ENCODE results near the gene GRM4. TPM values are rescaled to one million over a fixed set of nuclear protein-coding genes. Genes with fewer than 3 reads are reported as not detected.
"Not testable (repeated sequence)": the region's sequence is repeated elsewhere in the genome, so short reads cannot be mapped to it uniquely, and the experiment has no call there.

The GRM4 gene
- total RNA-seq: not detected
- long read RNA-seq: 0 reads

- ATAC-seq (no peak), DNase-seq (no peak)
- intact Hi-C loops (cut with DNase I): no loop called here
Observed at GRCh38 chr6:34146021-34146782, at the start of gene GRM4. Gene GRM4, minus strand, starts transcription at chr6:34146087. Its CDS starts 12,591 bp downstream, at chr6:34133496.

GRCh38 chr6:34194772-34195171, 48.9 kb upstream of the GRM4 start:
- DNase-seq (no peak), ATAC-seq (no peak)
- intact Hi-C loops (cut with DNase I): loop anchor here (5.0 to 10.0 kb wide), 2 partner anchors 223 to 410 kb away; no protein-coding TSS in a partner anchor

GRCh38 chr6:34190504-34191122, 44.7 kb upstream of the GRM4 start:
- DNase-seq (no peak), ATAC-seq (no peak)
- intact Hi-C loops (cut with DNase I): loop anchor here in 1 of 2 donors (10.0 kb wide), 1 partner anchor 414 kb away; no protein-coding TSS in a partner anchor

- intact Hi-C loops (cut with DNase I): loop anchor here in 1 of 2 donors (10.0 kb wide), 1 partner anchor 415 kb away; no protein-coding TSS in a partner anchor
- ATAC-seq (no peak), DNase-seq (no peak)
Observed at GRCh38 chr6:34189806-34190503, 44.1 kb upstream of the GRM4 start.

DNA sequence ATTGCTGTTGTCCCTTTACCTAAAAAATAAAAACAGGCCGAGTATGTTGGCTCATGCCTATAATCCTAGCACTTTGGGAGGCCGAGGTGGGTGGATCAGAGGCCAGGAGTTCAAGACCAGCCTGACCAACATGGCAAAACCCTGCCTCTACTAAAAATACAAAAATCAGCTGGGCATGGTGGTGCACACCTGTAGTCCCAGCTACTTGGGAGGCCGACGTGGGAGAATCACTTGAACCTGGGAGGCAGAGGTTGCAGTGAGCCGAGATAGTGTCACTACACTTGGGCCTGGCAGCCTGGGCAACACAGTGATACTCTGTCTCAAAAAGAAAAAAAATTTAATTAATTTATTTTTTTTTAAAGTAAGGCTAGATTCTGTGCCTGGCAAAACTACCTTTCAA, 38.8 kb upstream of the GRM4 start:
- intact Hi-C loops (cut with DNase I); DNase-seq; ATAC-seq: not testable (repeated sequence)

DNA sequence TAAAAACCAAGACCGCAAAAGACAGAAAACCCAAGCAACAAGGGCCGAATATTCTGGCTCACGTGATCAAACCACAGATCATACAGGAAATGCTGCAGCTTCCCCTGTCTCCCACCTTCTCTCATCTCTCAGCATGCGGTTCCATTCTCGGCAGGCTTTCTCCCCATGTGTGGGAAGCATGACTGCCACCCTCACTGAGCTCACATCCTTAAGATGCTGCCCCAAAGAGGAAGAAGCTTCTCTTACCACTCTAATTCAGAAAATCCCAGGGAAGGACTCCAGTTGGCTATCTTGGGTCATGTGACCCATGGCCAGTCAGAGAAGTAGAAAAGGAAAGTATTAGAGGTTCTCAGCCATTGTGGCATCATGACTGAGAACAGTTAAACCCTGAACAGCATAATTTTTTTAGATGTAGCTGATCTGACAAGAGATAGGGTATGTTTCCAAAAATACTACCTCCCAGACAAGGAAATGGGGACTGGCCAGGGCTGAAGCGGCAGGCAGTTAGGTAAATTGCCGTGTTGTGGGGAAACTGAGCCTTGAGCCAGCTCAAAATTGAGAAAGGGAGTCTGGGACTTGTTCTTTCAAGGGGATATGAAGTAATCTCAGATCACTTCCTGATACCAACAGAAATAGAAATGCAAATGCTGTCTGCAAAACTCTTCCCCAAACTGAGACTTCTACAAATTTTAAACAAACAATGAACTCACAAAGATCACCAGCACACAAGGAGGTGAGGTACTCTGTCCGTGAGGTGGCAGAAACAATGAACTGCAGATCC, 37.1 kb upstream of the GRM4 start:
- intact Hi-C loops (cut with DNase I): no loop called here
- DNase-seq: no peak
- ATAC-seq: peak; percentile 65 to 68

- ATAC-seq (no peak), DNase-seq (no peak)
- intact Hi-C loops (cut with DNase I): no loop called here
Observed at GRCh38 chr6:34181908-34182307, 36.0 kb upstream of the GRM4 start.

- no peak for ATAC-seq
- intact Hi-C loops (cut with DNase I): no loop called here
- no peak for DNase-seq
Observed at GRCh38 chr6:34179106-34179720, 33.3 kb upstream of the GRM4 start.

GRCh38 chr6:34178357-34179105, 32.6 kb upstream of the GRM4 start:
- no peak for ATAC-seq
- no peak for DNase-seq
- intact Hi-C loops (cut with DNase I): no loop called here

GRCh38 chr6:34177181-34177591, 31.3 kb upstream of the GRM4 start:
- no peak for ATAC-seq
- intact Hi-C loops (cut with DNase I): no loop called here

DNA sequence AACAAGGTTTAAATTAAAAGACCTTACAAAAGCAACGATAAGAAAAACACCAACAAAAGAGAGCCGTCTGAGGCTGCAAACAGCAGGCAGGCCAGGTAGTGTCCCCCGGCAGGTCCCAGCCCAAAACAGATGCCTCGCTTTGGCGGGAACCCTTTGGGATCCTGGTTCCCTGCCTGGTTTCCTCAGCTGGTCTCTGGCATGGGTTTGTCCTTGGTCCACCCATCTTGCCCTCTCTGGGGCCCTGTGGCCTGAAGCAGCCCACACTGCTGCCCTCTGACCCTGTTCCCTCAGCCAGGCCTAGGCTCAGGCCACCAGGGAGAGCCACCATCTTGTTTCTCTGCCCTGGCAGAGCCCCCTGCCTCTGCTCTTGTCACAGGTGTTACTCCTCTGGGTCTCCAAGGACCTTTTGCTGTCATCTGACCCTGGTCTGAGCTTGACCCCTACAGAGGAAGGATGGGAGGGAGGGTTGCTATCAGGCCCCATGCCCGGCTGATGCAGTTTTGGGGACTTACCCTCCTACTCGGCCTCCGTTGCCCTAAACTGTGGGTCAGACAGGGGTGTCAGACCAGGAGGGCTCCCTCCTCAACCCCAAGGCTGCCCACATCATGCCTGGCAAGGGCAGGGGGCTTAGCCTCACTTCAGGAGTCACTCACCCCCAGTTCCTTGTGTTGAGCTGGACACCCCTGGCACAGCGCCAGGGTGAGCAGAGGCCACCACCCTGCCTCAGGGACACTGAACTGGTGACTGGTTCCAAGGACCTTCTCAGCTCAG, 30.6 kb upstream of the GRM4 start:
- DNase-seq (no peak), ATAC-seq (no peak)
- intact Hi-C loops (cut with DNase I): no loop called here

More at GRCh38 chr6:34177181-34177591, 31.3 kb upstream of the GRM4 start:
- no peak for DNase-seq

GRCh38 chr6:34174846-34175399, 29.0 kb upstream of the GRM4 start:
- DNase-seq: no peak
- no peak for ATAC-seq
- intact Hi-C loops (cut with DNase I): no loop called here

DNA sequence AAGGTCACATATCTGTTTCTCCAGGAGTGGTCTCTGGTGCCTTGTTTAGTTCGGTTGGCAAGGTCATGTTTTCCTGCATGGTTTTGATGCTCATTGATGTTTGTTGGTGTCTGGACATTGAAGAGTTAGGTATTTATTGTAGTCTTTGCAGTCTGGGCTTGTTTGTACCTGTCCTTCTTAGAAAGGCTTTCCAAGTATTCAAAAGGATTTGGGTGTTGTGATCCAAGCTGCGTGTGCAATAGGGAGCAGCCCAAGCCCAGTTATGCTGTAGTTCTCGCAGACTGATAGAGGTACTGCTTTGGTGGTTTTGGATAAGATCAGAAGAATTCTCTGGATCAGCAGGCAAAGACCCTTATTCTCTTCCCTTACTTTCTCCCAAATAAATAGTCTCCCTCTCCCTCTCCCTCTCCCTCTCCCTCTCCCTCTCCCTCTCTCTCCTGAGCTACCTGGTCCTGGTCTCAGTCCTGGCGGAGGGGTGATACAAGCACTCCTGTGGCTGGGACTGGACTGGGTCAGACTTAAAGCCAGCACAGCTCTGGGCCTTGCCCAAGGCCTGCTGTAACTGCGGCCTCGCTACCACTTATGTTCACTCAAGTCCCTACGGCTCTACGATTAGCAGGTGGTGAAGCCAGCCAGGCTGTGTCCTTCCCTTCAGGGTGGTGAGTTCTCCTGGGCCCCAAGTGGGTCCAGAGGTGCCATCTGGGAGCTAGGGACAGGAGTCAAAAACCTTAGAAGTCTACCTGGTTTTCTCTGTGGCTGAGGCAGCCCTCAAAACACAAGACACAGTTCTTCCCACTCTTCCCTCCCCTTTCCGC, 27.3 kb upstream of the GRM4 start:
- DNase-seq: no peak
- no peak for ATAC-seq
- intact Hi-C loops (cut with DNase I): no loop called here

- DNase-seq (no peak), ATAC-seq (no peak)
Observed at GRCh38 chr6:34170346-34170745, 24.5 kb upstream of the GRM4 start.

GRCh38 chr6:34169897-34170296, 24.0 kb upstream of the GRM4 start:
- DNase-seq (no peak), ATAC-seq (no peak)
- intact Hi-C loops (cut with DNase I): no loop called here

More at GRCh38 chr6:34170346-34170745, 24.5 kb upstream of the GRM4 start:
- intact Hi-C loops (cut with DNase I): no loop called here

GRCh38 chr6:34161857-34162515, 16.1 kb upstream of the GRM4 start:
- intact Hi-C loops (cut with DNase I): no loop called here
- ATAC-seq (no peak), DNase-seq (no peak)
